GM19025 (cell line): ENCODE data around the gene KLF6.

Experiments used
- ATAC-seq: cut with Tn5 transposase; IDR thresholded peaks from one replicate; pipeline ENCODE4 v1.9.1; 2021; ENCODE audit warnings: mild to moderate bottlenecking, low read depth, moderate library complexity; ENCODE audit not compliant: unreplicated experiment

Gene KLF6

GRCh38 chr10:3790272-3790671 is 5.3 kb upstream of the KLF6 start:
- no peak for ATAC-seq

- no peak for ATAC-seq
These were observed 4.6 kb upstream of the KLF6 start for GRCh38 chr10:3789621-3790020.

- ATAC-seq: no peak
These were observed 2.8 kb upstream of the KLF6 start for GRCh38 chr10:3787816-3788215.

- no peak for ATAC-seq
These were observed 2.0 kb upstream of the KLF6 start for GRCh38 chr10:3787016-3787400.

GRCh38 chr10:3786295-3787015 is 1.4 kb upstream of the KLF6 start:
- no peak for ATAC-seq

- ATAC-seq: peak; percentile 3
These were observed 852 bp upstream of the KLF6 start for GRCh38 chr10:3785851-3786271.

- peak; percentile 75 for ATAC-seq
These were observed 342 bp upstream of the KLF6 start for GRCh38 chr10:3785251-3785850.

- no peak for ATAC-seq
These were observed 1.2 kb downstream of the KLF6 start for GRCh38 chr10:3783682-3784432.

GRCh38 chr10:3783316-3783681 is 1.7 kb downstream of the KLF6 start:
- no peak for ATAC-seq

- no peak for ATAC-seq
These were observed 2.3 kb downstream of the KLF6 start for GRCh38 chr10:3782451-3783315.

GRCh38 chr10:3782146-3782450 is 2.9 kb downstream of the KLF6 start:
- ATAC-seq: no peak

- no peak for ATAC-seq
These were observed 3.4 kb downstream of the KLF6 start for GRCh38 chr10:3781468-3782145.

- ATAC-seq: no peak
These were observed 4.1 kb downstream of the KLF6 start for GRCh38 chr10:3780771-3781467.

- no peak for ATAC-seq
These were observed 4.8 kb downstream of the KLF6 start for GRCh38 chr10:3780021-3780770.

- ATAC-seq: no peak
These were observed 5.8 kb downstream of the KLF6 start for GRCh38 chr10:3779158-3779741.

GRCh38 chr10:3778692-3779157 is 6.3 kb downstream of the KLF6 start:
- ATAC-seq: no peak

GRCh38 chr10:3777981-3778691 is 6.9 kb downstream of the KLF6 start:
- ATAC-seq: no peak
